Tongue (tissue), 2 donors: ENCODE data around the gene PEX11G. TPM values are rescaled to one million over a fixed set of nuclear protein-coding genes. Genes with fewer than 3 reads are reported as not detected.
A peak's percentile ranks its signal among the peaks of the same experiment; 100 is the strongest.
"Not testable (repeated sequence)": the region's sequence is repeated elsewhere in the genome, so short reads cannot be mapped to it uniquely, and the experiment has no call there.

Source experiments
- DNase-seq: peaks from one replicate; pipeline ENCODE4 v3.0.0-alpha.2; 2015
- total RNA-seq: library from RNA; depleted of rRNA; stranded (reverse); fragments of >200 nt; gene quantifications from one replicate; pipeline ENCODE4 v1.2.3, GENCODE V29; 2014

PEX11G gene
- total RNA-seq, 1 donor from 2014 or later = 6.1 TPM

GRCh38 chr19:7433456-7433855 is 55.4 kb downstream of the PEX11G start:
- DNase-seq = not testable (repeated sequence)

GRCh38 chr19:7429638-7430282 is 59.1 kb downstream of the PEX11G start:
- no peak for DNase-seq

DNA sequence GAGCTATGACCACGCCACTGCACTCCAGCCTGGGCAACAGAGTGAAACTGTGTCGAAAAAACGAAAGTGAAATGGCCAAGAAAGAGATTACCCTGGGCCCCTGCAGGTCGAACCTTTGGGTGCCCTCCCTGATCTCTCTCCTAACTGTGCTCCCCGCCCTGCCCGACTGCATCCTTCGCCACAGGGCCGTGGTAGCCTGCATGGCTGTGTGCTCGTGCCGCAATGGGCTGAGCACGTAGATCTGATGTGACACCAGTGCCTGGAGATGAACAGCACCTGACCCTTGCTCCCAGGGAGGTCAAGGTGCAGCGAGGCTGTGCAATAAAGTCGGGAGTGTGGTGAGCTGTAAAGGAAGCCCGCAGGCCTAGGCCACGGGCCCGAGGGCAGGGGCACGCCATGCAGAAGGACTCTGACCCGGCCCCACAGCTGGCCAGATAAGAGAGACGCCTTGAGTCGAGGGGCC is 60.2 kb downstream of the PEX11G start:
- no peak for DNase-seq

GRCh38 chr19:7427944-7428343 is 60.9 kb downstream of the PEX11G start:
- DNase-seq = peak; percentile 19

DNA sequence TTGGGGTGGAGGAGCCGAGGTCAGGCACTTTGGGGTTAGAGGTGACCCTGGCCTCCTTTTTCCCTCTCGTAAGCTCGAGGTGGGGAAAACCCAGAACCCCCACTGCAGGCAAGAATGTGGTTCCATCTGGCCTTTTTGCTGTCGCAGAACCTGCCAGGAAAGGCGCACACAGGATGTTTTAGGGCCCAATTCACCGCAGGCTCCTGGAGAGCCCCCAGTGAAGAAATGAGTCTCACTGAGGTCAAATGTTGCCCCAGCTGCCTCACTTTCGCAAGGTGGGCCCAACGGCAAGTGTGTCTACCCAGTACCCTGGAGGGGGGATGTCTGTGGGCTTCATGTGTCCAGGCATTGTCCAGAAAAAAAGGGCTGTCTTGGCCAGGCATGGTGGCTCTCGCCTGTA is 61.8 kb downstream of the PEX11G start:
- no peak for DNase-seq

Other genes starting within 250 kb of the PEX11G start
- gene INSR, start 194.6 kb downstream of the PEX11G start, total RNA-seq = 54.2 TPM
- 23.6 TPM for gene ARHGEF18, start 140.1 kb downstream of the PEX11G start, total RNA-seq
- 24.2 TPM for gene ZNF358, start 27.1 kb upstream of the PEX11G start, total RNA-seq
- gene MCOLN1, start 33.6 kb upstream of the PEX11G start, total RNA-seq = 4.2 TPM
- gene PNPLA6, start 46.7 kb upstream of the PEX11G start, total RNA-seq = 43.5 TPM
- gene CAMSAP3, start 106.8 kb upstream of the PEX11G start, total RNA-seq = 7.0 TPM
- gene XAB2, start 140.5 kb upstream of the PEX11G start, total RNA-seq = 32.7 TPM
- 20.4 TPM for gene PET100, start 140.8 kb upstream of the PEX11G start, total RNA-seq
- not detected for gene PCP2, start 144.7 kb upstream of the PEX11G start, total RNA-seq
- 19.1 TPM for gene STXBP2, start 148.1 kb upstream of the PEX11G start, total RNA-seq
- gene RETN, start 180.0 kb upstream of the PEX11G start, total RNA-seq = 1.5 TPM
- gene MCEMP1, start 188.1 kb upstream of the PEX11G start, total RNA-seq = not detected
- gene TRAPPC5, start 191.8 kb upstream of the PEX11G start, total RNA-seq = 26.7 TPM
- gene FCER2, start 213.1 kb upstream of the PEX11G start, total RNA-seq = not detected
- gene CLEC4G, start 243.1 kb upstream of the PEX11G start, total RNA-seq = not detected